K562 (cell line): ENCODE data around the gene BLVRA. TPM values are rescaled to one million over a fixed set of nuclear protein-coding genes. Genes with fewer than 3 reads are reported as not detected.

Experiments
- CLOCK ChIP-seq: fragments of 250-450 bp; sonication (Bioruptor Pico); IDR thresholded peaks from 2 replicates; pipeline ENCODE4 v1.4.0; 2020; ENCODE audit warnings: mild to moderate bottlenecking, moderate library complexity, borderline replicate concordance
- DPF2 ChIP-seq: fragments of 450-650 bp; IDR thresholded peaks from 2 replicates; pipeline ENCODE4 v1.6.1; 2016
- E2F6 ChIP-seq, 2 experiments: IDR thresholded peaks; 2 replicates each; pipeline ENCODE4 v1.6.1; 2011; ENCODE audit warnings: borderline replicate concordance in 1 of 2, control low read depth in 1 of 2, low read depth in 1 of 2, low read length in 1 of 2, mild to moderate bottlenecking in 1 of 2, mixed read lengths in 1 of 2, moderate library complexity in 1 of 2; ENCODE audit not compliant: insufficient read depth in 1 of 2, insufficient read length in 1 of 2, poor library complexity in 1 of 2, severe bottlenecking in 1 of 2; ENCODE audit errors: extremely low read depth in 1 of 2
- FOXM1 ChIP-seq, 2 experiments: fragments of 450-650 bp in 1 of 2; sonication (generic) in 1 of 2; formaldehyde crosslinking in 1 of 2; IDR thresholded peaks; 2 replicates each; pipeline versions ENCODE4 v1.6.1 to v1.9.0; 2017 to 2022; ENCODE audit warnings: low read depth in 2 of 2, mild to moderate bottlenecking in 2 of 2, missing genetic modification reagents in 1 of 2, moderate library complexity in 1 of 2
- GTF2F1 ChIP-seq: IDR thresholded peaks from 2 replicates; pipeline ENCODE4 v1.6.1; 2011; ENCODE audit warnings: low read depth, low read length, improper control_type of control experiment
- MGA ChIP-seq: fragments of 450-650 bp; IDR thresholded peaks from 2 replicates; pipeline ENCODE4 v1.6.1; 2016; ENCODE audit warnings: mild to moderate bottlenecking, moderate library complexity
- ZNF184 ChIP-seq: sonication (generic); formaldehyde crosslinking; IDR thresholded peaks from 2 replicates; pipeline ENCODE4 v1.5.0; 2020; ENCODE audit warnings: missing genetic modification reagents
- polyA plus RNA-seq, 8 experiments: library from polyadenylated mRNA; depleted of rRNA in 4 of 8; stranded (reverse) in 5 of 8; unstranded in 3 of 8; fragments of >200 nt; fragmentation: Nextera tagmentation in 2 of 8; fragmentation: Illumina TruSeq in 1 of 8; extraction: Ambion mirVana in 2 of 8; extraction: Trizol in 1 of 8; gene quantifications; 2 replicates each; pipeline versions ENCODE4 v1.2.1 to v1.2.3, GENCODE V29; 2011 to 2014; ENCODE audit warnings: inconsistent platforms in 1 of 8, missing spikeins in 1 of 8
- total RNA-seq, 7 experiments: library from RNA; depleted of rRNA in 6 of 7; stranded (reverse); fragments of >200 nt in 6 of 7; fragmentation: Illumina TruSeq in 2 of 7; extraction: Trizol in 2 of 7; gene quantifications; 2 replicates each; pipeline versions ENCODE4 v1.2.1 to v1.2.3, GENCODE V29; 2011 to 2021; ENCODE audit warnings: low replicate concordance in 1 of 7
- TF ChIP-seq, protein P1 (sequence below), 3 experiments: IDR thresholded peaks in 2 of 3; conservative IDR thresholded peaks in 1 of 3; 2 replicates each; pipeline ENCODE4 v1.5.1; 2011 to 2012; ENCODE audit warnings: low read length in 3 of 3, mild to moderate bottlenecking in 3 of 3, control low read depth in 2 of 3, improper control_type of control experiment in 1 of 3, inconsistent platforms in 1 of 3, low read depth in 1 of 3, mixed read lengths in 1 of 3, moderate library complexity in 1 of 3; ENCODE audit not compliant: insufficient read depth in 2 of 3

The BLVRA gene
- total and polyA plus RNA-seq, 9 of the 15 experiments (the other 6 are each of a cell fraction or from before 2014, with no cell fraction given) = 48.5 to 147 (median 61.5) TPM

GRCh38 chr7:43764039-43764761 is 5.7 kb downstream of the BLVRA start (continued):
- TF ChIP-seq MGA = no peak
- TF ChIP-seq, protein P1, sequence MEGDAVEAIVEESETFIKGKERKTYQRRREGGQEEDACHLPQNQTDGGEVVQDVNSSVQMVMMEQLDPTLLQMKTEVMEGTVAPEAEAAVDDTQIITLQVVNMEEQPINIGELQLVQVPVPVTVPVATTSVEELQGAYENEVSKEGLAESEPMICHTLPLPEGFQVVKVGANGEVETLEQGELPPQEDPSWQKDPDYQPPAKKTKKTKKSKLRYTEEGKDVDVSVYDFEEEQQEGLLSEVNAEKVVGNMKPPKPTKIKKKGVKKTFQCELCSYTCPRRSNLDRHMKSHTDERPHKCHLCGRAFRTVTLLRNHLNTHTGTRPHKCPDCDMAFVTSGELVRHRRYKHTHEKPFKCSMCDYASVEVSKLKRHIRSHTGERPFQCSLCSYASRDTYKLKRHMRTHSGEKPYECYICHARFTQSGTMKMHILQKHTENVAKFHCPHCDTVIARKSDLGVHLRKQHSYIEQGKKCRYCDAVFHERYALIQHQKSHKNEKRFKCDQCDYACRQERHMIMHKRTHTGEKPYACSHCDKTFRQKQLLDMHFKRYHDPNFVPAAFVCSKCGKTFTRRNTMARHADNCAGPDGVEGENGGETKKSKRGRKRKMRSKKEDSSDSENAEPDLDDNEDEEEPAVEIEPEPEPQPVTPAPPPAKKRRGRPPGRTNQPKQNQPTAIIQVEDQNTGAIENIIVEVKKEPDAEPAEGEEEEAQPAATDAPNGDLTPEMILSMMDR (IDR thresholded peaks at IDR 0.05 in 2 of 3, conservative IDR thresholded peaks at IDR 0.05 in 1 of 3; ENCODE audit: insufficient read depth in 2 of 3, low read depth in 1 of 3, low read length in 3 of 3) = no peak
- TF ChIP-seq CLOCK (CRISPR knock-in tag) = no peak
- TF ChIP-seq DPF2 = peak; percentile 51; the same call in 1 of the 2 replicates
- TF ChIP-seq GTF2F1 = no peak
- TF ChIP-seq ZNF184 = no peak
- TF ChIP-seq E2F6 (IDR thresholded peaks at IDR 0.05; ENCODE audit: borderline replicate concordance in 1 of 2, extremely low read depth in 1 of 2, insufficient read depth in 1 of 2, insufficient read length in 1 of 2, low read depth in 1 of 2, low read length in 1 of 2, poor library complexity in 1 of 2, severe bottlenecking in 1 of 2) = no peak
- no peak for TF ChIP-seq FOXM1 (IDR thresholded peaks at IDR 0.05; ENCODE audit: low read depth)
- no peak for TF ChIP-seq FOXM1 (CRISPR knock-in tag; IDR thresholded peaks at IDR 0.05; ENCODE audit: low read depth)
